ENCODE results near the gene RBM45.
A peak's percentile ranks its signal among the peaks of the same experiment; 100 is the strongest.

GRCh38 chr2:178109813-178110212, 2.4 kb upstream of the RBM45 start:
- peak; percentile 33 to 61 (median 48) for TF ChIP-seq CTCF (IDR thresholded peaks at IDR 0.05)
- no peak for TF ChIP-seq POLR2A (IDR thresholded peaks at IDR 0.05)

Data from adrenal gland (tissue), 5 donors.